ENCODE data around the gene OR8D2. TPM values are rescaled to one million over a fixed set of nuclear protein-coding genes. Genes with fewer than 3 reads are reported as not detected.

OR8D2 gene
- polyA plus RNA-seq (2011; rRNA removed): not detected in 2 replicates
- polyA plus RNA-seq (2012; cell fraction: cytosol; rRNA removed): not detected in 2 replicates
- not detected in 2 replicates for polyA plus RNA-seq (2012; cell fraction: nucleus; rRNA removed)
- not detected in 3 replicates for polyA plus RNA-seq (2017; fragmentation: RNase III; extraction: RNeasy Plus Mini Kit Qiagen cat#74134 plus additional on column Dnase treatment)
- not detected in 2 replicates for polyA minus RNA-seq (2011; rRNA and poly(A)+ RNA removed)

GRCh38 chr11:124320097-124320496, at the start of gene OR8D2:
OR8D2 (minus strand) TSS chr11:124320197; CDS start chr11:124320197, 0 bp downstream.
- CTCF ChIA-PET: no interaction called here

GRCh38 chr11:124359566-124359965, 39.6 kb upstream of the OR8D2 start:
- H3K4me2 ChIP-seq: no peak overlapping the region
- H3K4me1 ChIP-seq: no peaks in the 10 kb centered on the region
- DNase-seq (ENCODE audit: low read depth in 1 of 2, low spot score in 1 of 2): no peak
- H3K9me3 ChIP-seq: no peaks in the 10 kb centered on the region
- H3K27ac ChIP-seq: no peak overlapping the region
- FAIRE-seq: no peak
- ChIA-PET POLR2A (no interaction called here), CTCF (interaction anchor here (0.6 kb wide), 1 partner anchor 1222 kb away, joined by 3 read pairs; no protein-coding TSS in a partner anchor)
- WGBS (ENCODE audit: missing lambda C conversion rate): 0% methylated on average over 2 of the region's 2 CpGs
- ATAC-seq: no peak
- no peak overlapping the region for H3K4me3 ChIP-seq
- TF ChIP-seq HDAC2 (IDR thresholded peaks at IDR 0.05): no peak
- no peak for TF ChIP-seq FOSL2 (IDR thresholded peaks at IDR 0.05)
- TF ChIP-seq FOSL2 (CRISPR knock-in tag; IDR thresholded peaks at IDR 0.05): no peak
- TF ChIP-seq KDM5A (IDR thresholded peaks at IDR 0.05): no peak
- TF ChIP-seq ZC3H11A (IDR thresholded peaks at IDR 0.05): no peak
- no peak for TF ChIP-seq USF2 (IDR thresholded peaks at IDR 0.05)
- TF ChIP-seq ZSCAN20 (CRISPR knock-in tag; IDR thresholded peaks at IDR 0.05): no peak
- TF ChIP-seq CBX2 (IDR thresholded peaks at IDR 0.05; ENCODE audit: borderline replicate concordance, low read depth): no peak
- no peak for TF ChIP-seq RNF2 (IDR thresholded peaks at IDR 0.05; ENCODE audit: borderline replicate concordance, low read depth)

More at GRCh38 chr11:124320097-124320496, at the start of gene OR8D2:
- no peak within 1 kb of the TSS for H3K4me2 ChIP-seq
- POLR2A ChIA-PET: no interaction called here
- no peak within 1 kb of the TSS for H3K27ac ChIP-seq
- H3K9me3 ChIP-seq: no peaks in the 10 kb centered on the region
- no peak within 1 kb of the TSS for H3K4me3 ChIP-seq
- ATAC-seq: no peak
- no peaks in the 10 kb centered on the region for H3K4me1 ChIP-seq
- DNase-seq (ENCODE audit: low read depth in 1 of 2, low spot score in 1 of 2): no peak
- no peak for TF ChIP-seq RNF2 (IDR thresholded peaks at IDR 0.05; ENCODE audit: borderline replicate concordance, low read depth)
- TF ChIP-seq HMGXB4 (CRISPR knock-in tag; IDR thresholded peaks at IDR 0.05; ENCODE audit: borderline replicate concordance): no peak
- no peak for TF ChIP-seq POLR2A (IDR thresholded peaks at IDR 0.05; ENCODE audit: low read length)
- TF ChIP-seq PHF8 (IDR thresholded peaks at IDR 0.05; ENCODE audit: borderline replicate concordance, low read depth): no peak
- TF ChIP-seq RFX5 (IDR thresholded peaks at IDR 0.05): no peak
- no peak for TF ChIP-seq CBX8 (IDR thresholded peaks at IDR 0.05)
- TF ChIP-seq EP300 (IDR thresholded peaks at IDR 0.05): no peak
- TF ChIP-seq FOSL2 (IDR thresholded peaks at IDR 0.05): no peak
- TF ChIP-seq FOSL2 (CRISPR knock-in tag; IDR thresholded peaks at IDR 0.05): no peak
- no peak for TF ChIP-seq HOXA7 (CRISPR knock-in tag; IDR thresholded peaks at IDR 0.05)
- no peak for TF ChIP-seq TFCP2L1 (CRISPR knock-in tag; IDR thresholded peaks at IDR 0.05)
- TF ChIP-seq HES2 (IDR thresholded peaks at IDR 0.05): no peak
- TF ChIP-seq BHLHE40 (IDR thresholded peaks at IDR 0.05; ENCODE audit: low read depth, low read length): no peak
- TF ChIP-seq MAFK (IDR thresholded peaks at IDR 0.05; ENCODE audit: partially characterized antibody): no peak
- TF ChIP-seq GATA3 (IDR thresholded peaks at IDR 0.05; ENCODE audit: borderline replicate concordance): no peak
- no peak for TF ChIP-seq KDM5A (IDR thresholded peaks at IDR 0.05)
- TF ChIP-seq REST (IDR thresholded peaks at IDR 0.05): no peak
- TF ChIP-seq RAD21 (conservative IDR thresholded peaks at IDR 0.05 in 1 of 2, IDR thresholded peaks at IDR 0.05 in 1 of 2): no peak
- TF ChIP-seq USF2 (IDR thresholded peaks at IDR 0.05): no peak
- TF ChIP-seq NFE2L2 (conservative IDR thresholded peaks at IDR 0.05; ENCODE audit: low read length): no peak
- FAIRE-seq: no peak
- 0% methylated on average over 1 of the region's 1 CpG for WGBS (ENCODE audit: missing lambda C conversion rate)

All from A549 (cell line).